ENCODE measurements around the gene GSTA5. TPM values are rescaled to one million over a fixed set of nuclear protein-coding genes. Genes with fewer than 3 reads are reported as not detected.

Gene GSTA5
- total RNA-seq, 4 donors from 2014 or later, result not detected

- no peak for DNase-seq (ENCODE audit: low spot score in 2 of 2)
- H3K36me3 ChIP-seq, result no peaks in the 10 kb centered on the region
- H3K27me3 ChIP-seq, result no peaks in the 10 kb centered on the region
- H3K4me1 ChIP-seq, result peaks cover 0 to 5% (median 0%) of the 10 kb centered on the region in 4 donors
- peak overlapping the region; percentile 27 to 55 (median 52) for H3K4me3 ChIP-seq
- peak overlapping the region in 1 of 4 donors; percentile 61 for H3K27ac ChIP-seq
- TF ChIP-seq EP300 (IDR thresholded peaks at IDR 0.05), result no peak
- no peak for TF ChIP-seq CTCF (IDR thresholded peaks at IDR 0.05)
- TF ChIP-seq POLR2A (IDR thresholded peaks at IDR 0.05), result no peak
- no peaks in the 10 kb centered on the region for H3K9me3 ChIP-seq
- 58 to 65% methylated on average over 4 of the region's 4 CpGs for WGBS, 2 donors
These were observed 41.0 kb upstream of the GSTA5 start for GRCh38 chr6:52881662-52881995.

- DNase-seq (ENCODE audit: low spot score in 2 of 2), result no peak
- Histone ChIP-seq H3K4me1 (peaks cover 0 to 5% (median 0%) of the 10 kb centered on the region in 4 donors), H3K27me3 (no peaks in the 10 kb centered on the region), H3K9me3 (no peaks in the 10 kb centered on the region), H3K36me3 (no peaks in the 10 kb centered on the region), H3K27ac (no peak overlapping the region), H3K4me3 (no peak overlapping the region)
- no peak for TF ChIP-seq EP300 (IDR thresholded peaks at IDR 0.05)
- TF ChIP-seq CTCF (IDR thresholded peaks at IDR 0.05), result no peak
- no peak for TF ChIP-seq POLR2A (IDR thresholded peaks at IDR 0.05)
- WGBS, 2 donors, result 56 to 73% methylated on average over 2 of the region's 2 CpGs
These were observed 37.2 kb upstream of the GSTA5 start for GRCh38 chr6:52877786-52878185.

- 64 to 65% methylated on average over 3 of the region's 3 CpGs for WGBS, 2 donors
- H3K4me1 ChIP-seq, result peaks cover 0 to 5% (median 0%) of the 10 kb centered on the region in 4 donors
- H3K27me3 ChIP-seq, result no peaks in the 10 kb centered on the region
- no peak overlapping the region for H3K27ac ChIP-seq
- H3K9me3 ChIP-seq, result no peaks in the 10 kb centered on the region
- no peak for DNase-seq (ENCODE audit: low spot score in 2 of 2)
- no peak for TF ChIP-seq CTCF (IDR thresholded peaks at IDR 0.05)
- TF ChIP-seq EP300 (IDR thresholded peaks at IDR 0.05), result no peak
- TF ChIP-seq POLR2A (IDR thresholded peaks at IDR 0.05), result no peak
- no peak overlapping the region for H3K4me3 ChIP-seq
- H3K36me3 ChIP-seq, result no peaks in the 10 kb centered on the region
These were observed 36.6 kb upstream of the GSTA5 start for GRCh38 chr6:52877168-52877567.

DNA sequence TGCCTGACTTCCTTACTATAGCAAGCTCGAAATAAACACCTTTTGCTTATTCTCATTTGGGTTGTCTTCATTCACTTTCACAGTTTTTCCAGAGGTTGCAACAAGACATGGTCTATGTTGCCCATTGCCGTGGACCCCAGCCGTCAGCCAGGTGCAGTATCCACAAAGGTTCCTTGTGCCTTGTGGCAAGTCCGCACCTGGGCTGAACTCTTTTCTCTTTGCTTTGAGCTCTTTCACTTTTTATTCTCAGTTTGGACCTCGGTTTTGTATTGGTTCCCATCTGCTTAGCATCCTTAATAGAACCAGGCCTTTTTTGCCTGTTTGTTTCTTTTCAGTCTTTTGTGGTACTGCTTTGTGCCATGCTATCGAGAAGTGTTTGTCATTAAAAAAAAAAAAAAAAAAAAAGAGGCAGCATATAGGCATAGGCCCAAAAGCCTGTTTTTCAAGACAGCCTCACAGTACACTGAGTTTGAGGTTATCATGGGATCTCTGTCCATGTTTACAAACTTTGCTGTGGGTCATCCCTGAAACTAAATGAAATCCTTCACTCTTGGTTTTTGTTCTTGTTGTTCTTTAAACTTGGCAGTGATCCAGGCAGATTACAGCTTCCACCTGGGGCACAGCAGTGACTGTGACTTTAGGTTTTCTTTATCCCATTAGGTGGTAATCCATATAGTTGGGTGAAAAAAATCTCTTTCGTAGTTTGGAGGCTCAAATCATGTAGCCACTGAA lies 35.6 kb upstream of the GSTA5 start:
- DNase-seq (ENCODE audit: low spot score in 2 of 2), result no peak
- Histone ChIP-seq H3K4me1 (no peaks in the 10 kb centered on the region), H3K36me3 (no peaks in the 10 kb centered on the region), H3K27me3 (no peaks in the 10 kb centered on the region), H3K9me3 (no peaks in the 10 kb centered on the region), H3K4me3 (no peak overlapping the region), H3K27ac (no peak overlapping the region)
- TF ChIP-seq CTCF (IDR thresholded peaks at IDR 0.05) (no peak), EP300 (IDR thresholded peaks at IDR 0.05) (no peak), POLR2A (IDR thresholded peaks at IDR 0.05) (no peak)
- 86 to 88% methylated on average over 7 of the region's 7 CpGs for WGBS, 2 donors

DNA sequence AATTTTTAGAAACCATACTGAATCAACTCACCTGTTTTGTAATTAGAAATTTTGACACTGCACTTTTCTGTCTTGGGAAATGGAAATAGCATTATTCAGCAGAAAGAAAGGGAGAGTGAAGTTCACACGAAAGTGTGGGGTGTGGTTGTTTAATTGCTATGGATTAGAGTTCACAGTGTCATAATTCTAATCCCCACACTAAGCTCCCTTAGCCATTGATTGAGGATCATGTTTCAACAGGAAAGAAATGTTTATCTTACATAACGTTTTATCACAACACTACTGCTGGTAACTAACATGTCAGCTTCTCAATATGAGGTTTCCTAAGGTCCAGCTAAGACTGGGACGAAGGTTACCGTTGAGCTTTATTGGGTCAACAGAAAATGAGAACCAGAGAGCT lies 31.4 kb upstream of the GSTA5 start:
- Histone ChIP-seq H3K4me3 (no peak overlapping the region), H3K36me3 (no peaks in the 10 kb centered on the region), H3K9me3 (no peaks in the 10 kb centered on the region), H3K27ac (no peak overlapping the region), H3K4me1 (no peaks in the 10 kb centered on the region), H3K27me3 (no peaks in the 10 kb centered on the region)
- no peak for TF ChIP-seq EP300 (IDR thresholded peaks at IDR 0.05)
- no peak for TF ChIP-seq POLR2A (IDR thresholded peaks at IDR 0.05)
- TF ChIP-seq CTCF (IDR thresholded peaks at IDR 0.05), result no peak
- WGBS, 2 donors, result 61% methylated on average over 4 of the region's 4 CpGs
- DNase-seq (ENCODE audit: low spot score in 2 of 2), result no peak

Data from tibial nerve (tissue), 4 donors.